Heart right ventricle (tissue), 16 donors: ENCODE data around the gene KIDINS220. TPM values are rescaled to one million over a fixed set of nuclear protein-coding genes. Genes with fewer than 3 reads are reported as not detected.

Experiments
- ATAC-seq, 8 donors: fragments of 200-7000 bp; cut with Tn5 transposase; one replicate each; pipeline ENCODE4 v1.9.1; 2020; ENCODE audit warnings: mild to moderate bottlenecking in 8 of 8, moderate library complexity in 8 of 8, moderate number of reproducible peaks in 1 of 8
- DNase-seq, 2 donors: peaks; one replicate each; pipeline ENCODE4 v3.0.0-alpha.2; 2020
- H3K27ac ChIP-seq, 10 donors: fragments of 200-600 bp; sonication (generic) in 2 of 10; one replicate each; pipeline versions ENCODE4 v1.5.0 to v1.8.0; 2020 to 2022; ENCODE audit warnings: mild to moderate bottlenecking in 3 of 10
- H3K27me3 ChIP-seq, 7 donors: fragments of 200-600 bp; one replicate each; pipeline ENCODE4 v1.8.0; 2021 to 2022; ENCODE audit warnings: mild to moderate bottlenecking in 2 of 7
- H3K36me3 ChIP-seq, 9 donors: fragments of 200-600 bp; sonication (generic) in 1 of 9; one replicate each; pipeline versions ENCODE4 v1.5.0 to v1.8.0; 2020 to 2022; ENCODE audit warnings: mild to moderate bottlenecking in 2 of 9
- H3K4me1 ChIP-seq, 9 donors: fragments of 200-600 bp; sonication (generic) in 1 of 9; one replicate each; pipeline versions ENCODE4 v1.5.0 to v1.8.0; 2020 to 2022; ENCODE audit warnings: mild to moderate bottlenecking in 4 of 9
- H3K4me3 ChIP-seq, 10 donors: fragments of 200-600 bp; sonication (generic) in 2 of 10; one replicate each; pipeline versions ENCODE4 v1.5.0 to v1.8.0; 2020 to 2022; ENCODE audit warnings: mild to moderate bottlenecking in 7 of 10, moderate library complexity in 2 of 10
- H3K9me3 ChIP-seq, 11 donors: fragments of 200-600 bp in 10 of 11; sonication (generic) in 2 of 11; one replicate each; pipeline versions ENCODE4 v1.5.0 to v1.8.0; 2013 to 2022; ENCODE audit warnings: mild to moderate bottlenecking in 2 of 11, control low read depth in 1 of 11, moderate library complexity in 1 of 11
- CTCF ChIP-seq, 9 donors: fragments of 200-600 bp; sonication (generic) in 2 of 9; IDR thresholded peaks; one replicate each; pipeline versions ENCODE4 v1.5.0 to v1.8.0; 2021 to 2022; ENCODE audit warnings: antibody characterized with exemption in 9 of 9, mild to moderate bottlenecking in 5 of 9, moderate library complexity in 1 of 9
- WGBS, 2 donors: extraction: QIAGEN DNeasy Blood & Tissue Kit; methylation state at CpG; one replicate each; pipeline ENCODE4 v1.1.7; 2013; ENCODE audit warnings: inconsistent platforms in 1 of 2; 5-methylcytosine and 5-hydroxymethylcytosine counted together
- intact Hi-C, 10 donors: fragments of 100-400 bp; cut with DNase I; formaldehyde crosslinking; loops; one replicate each; pipeline versions ENCODE4 v1.11.1 to v1.14.2; 2022
- polyA plus RNA-seq, 2 donors: library from polyadenylated mRNA; stranded (reverse); fragments of 200-250 nt; gene quantifications; one replicate each; pipeline ENCODE4 v1.2.3, GENCODE V29; 2013
- total RNA-seq, 10 donors: library from RNA; stranded (reverse); fragmentation: NEBNext Ultra II Directional in 3 of 10; extraction: Animal tissue kit (Norgen Biotek cat#: 25700) in 3 of 10; gene quantifications; one replicate each; pipeline versions ENCODE4 v1.2.1 to v1.2.4, GENCODE V29; 2021 to 2023
- donor health status: Arrhythmogenic right ventricular cardiomyopathy.
- donor health status: ischemic (EF 13 %, LVEDD 7.1; RV severe dilation, severe dysfunction).
- donor health status: healthy with polysubstance abuse.
- donor health status: DM: no; HTN: yes; CAD: no.
- donor health status: DM: no; HTN: no; CAD: no.
- donor health status: ischemic (EF 25% LVEDD 6.9; RV normal size, moderate dysfunction).
- donor health status: ischemic (EF 25% LVEDD 5.7; RV mildly dilated, moderate dysfunction).
- donor health status: healthy.
- donor health status: DM: yes; HTN: yes; CAD: no.
- donor health status: Ischemic cardiomyopathy.
- donor health status: ischemic (EF 35%, LVEDD 5.7; RV mildly dilated, moderate dysfunction).
- donor health status: nonischemic (EF 11% LVEDD 7.7; RV severe dilation, severe dysfunction).
- donor health status: DM: yes; HTN: yes; CAD: no.
- donor health status: PGD.
- donor health status: ischemic (EF 29% LVEDD 5.4; RV normal size, mild dysfunction).
- donor health status: nonischemic (EF 23%, LVEDD 6.1; RV moderate dilation, normal function).

KIDINS220 gene
- total and polyA plus RNA-seq, 12 donors: 20.0 to 116 (median 72.8) TPM

- 50 to 61% methylated on average over 7 of the region's 7 CpGs for WGBS, 2 donors
- TF ChIP-seq CTCF (IDR thresholded peaks at IDR 0.05): no peak
- Histone ChIP-seq H3K4me1 (peaks cover 7 to 82% (median 56%) of the 10 kb centered on the region in 9 donors), H3K9me3 (no peaks in the 10 kb centered on the region), H3K27me3 (no peaks in the 10 kb centered on the region), H3K4me3 (peak overlapping the region in 4 of 10 donors; percentile 1 to 15 (median 9)), H3K27ac (peak overlapping the region in 3 of 10 donors; percentile 5 to 18 (median 7)), H3K36me3 (no peaks in the 10 kb centered on the region)
- intact Hi-C loops: no loop called here
- DNase-seq (no peak), ATAC-seq (no peak)
These were observed 3.6 kb downstream of the KIDINS220 start for GRCh38 chr2:8833853-8834252.

GRCh38 chr2:8831516-8831915 lies 5.9 kb downstream of the KIDINS220 start:
- TF ChIP-seq CTCF (IDR thresholded peaks at IDR 0.05): no peak
- Histone ChIP-seq H3K4me1 (peaks cover 5 to 85% (median 59%) of the 10 kb centered on the region in 9 donors), H3K4me3 (no peak overlapping the region), H3K9me3 (no peaks in the 10 kb centered on the region), H3K27me3 (no peaks in the 10 kb centered on the region), H3K36me3 (peaks cover 0 to 10% (median 0%) of the 10 kb centered on the region in 9 donors), H3K27ac (peak overlapping the region in 1 of 10 donors; percentile 2)
- ATAC-seq (no peak), DNase-seq (no peak)
- intact Hi-C loops: no loop called here
- 64 to 73% methylated on average over 2 of the region's 2 CpGs for WGBS, 2 donors

- intact Hi-C loops: no loop called here
- Histone ChIP-seq H3K9me3 (no peaks in the 10 kb centered on the region), H3K36me3 (peaks cover 0 to 45% (median 9%) of the 10 kb centered on the region in 9 donors), H3K4me1 (peaks cover 3 to 49% (median 31%) of the 10 kb centered on the region in 9 donors), H3K4me3 (no peak overlapping the region), H3K27me3 (no peaks in the 10 kb centered on the region), H3K27ac (no peak overlapping the region)
- 78 to 85% methylated on average over 2 of the region's 2 CpGs for WGBS, 2 donors
- no peak for TF ChIP-seq CTCF (IDR thresholded peaks at IDR 0.05)
- no peak for DNase-seq
- ATAC-seq: peak in 1 of 8 donors; percentile 12
These were observed 9.7 kb downstream of the KIDINS220 start for GRCh38 chr2:8827729-8828128.

GRCh38 chr2:8822218-8822617 lies 15.2 kb downstream of the KIDINS220 start:
- no peak for DNase-seq
- H3K9me3 ChIP-seq: no peaks in the 10 kb centered on the region
- H3K27ac ChIP-seq: peak overlapping the region in 8 of 10 donors; percentile 11 to 77 (median 59)
- ATAC-seq: peak in 1 of 8 donors; percentile 32
- TF ChIP-seq CTCF (IDR thresholded peaks at IDR 0.05): no peak
- H3K36me3 ChIP-seq: peaks cover 0 to 79% (median 9%) of the 10 kb centered on the region in 9 donors
- no peak overlapping the region for H3K4me3 ChIP-seq
- H3K4me1 ChIP-seq: peaks cover 4 to 42% (median 22%) of the 10 kb centered on the region in 9 donors
- intact Hi-C loops: no loop called here
- WGBS, 2 donors: 76 to 86% methylated on average over 4 of the region's 4 CpGs
- H3K27me3 ChIP-seq: no peaks in the 10 kb centered on the region
